Natural killer cell (primary cell): ENCODE data around the gene CCND2. TPM values are rescaled to one million over a fixed set of nuclear protein-coding genes. Genes with fewer than 3 reads are reported as not detected.

Source experiments
- ATAC-seq, 3 donors: fragments of 150-1000 bp in 2 of 3; fragments of 200-7000 bp in 1 of 3; cut with Tn5 transposase; 1 replicate in 1 of 3; 2 replicates in 2 of 3; pipeline ENCODE4 v1.10.0; 2021; ENCODE audit warnings: mild to moderate bottlenecking in 2 of 3, moderate library complexity in 2 of 3
- DNase-seq, 2 donors: peaks; one replicate each; pipeline versions ENCODE4 v3.0.0 to v3.0.0-alpha.2; 2013 to 2021; ENCODE audit warnings: mixed read lengths in 1 of 2
- H3K27ac ChIP-seq: one replicate; pipeline ENCODE4 v1.5.1; 2013; ENCODE audit warnings: mild to moderate bottlenecking, low read length
- H3K27me3 ChIP-seq: one replicate; pipeline ENCODE4 v1.6.1; 2013; ENCODE audit warnings: low read length; ENCODE audit not compliant: control insufficient read depth, insufficient read depth
- H3K36me3 ChIP-seq: one replicate; pipeline ENCODE4 v1.6.1; 2013; ENCODE audit warnings: low read length; ENCODE audit not compliant: control insufficient read depth, insufficient read depth
- H3K4me1 ChIP-seq: one replicate; pipeline ENCODE4 v1.6.1; 2013; ENCODE audit warnings: low read length; ENCODE audit not compliant: control insufficient read depth, insufficient read depth
- H3K4me3 ChIP-seq: one replicate; pipeline ENCODE4 v1.5.1; 2013; ENCODE audit warnings: low read length
- H3K9me3 ChIP-seq: one replicate; pipeline ENCODE4 v1.6.1; 2013; ENCODE audit warnings: low read length; ENCODE audit not compliant: control insufficient read depth, insufficient read depth
- H3K27ac Mint-ChIP-seq, 2 donors: one replicate each; pipeline ENCODE4 v1.8.0; 2022; ENCODE audit warnings: mild to moderate bottlenecking in 2 of 2, mixed read lengths in 2 of 2, moderate library complexity in 1 of 2
- H3K27me3 Mint-ChIP-seq, 2 donors: one replicate each; pipeline ENCODE4 v1.8.0; 2022; ENCODE audit warnings: low read depth in 2 of 2, mixed read lengths in 2 of 2
- H3K36me3 Mint-ChIP-seq: one replicate; pipeline ENCODE4 v1.8.0; 2022; ENCODE audit warnings: mixed read lengths
- H3K4me1 Mint-ChIP-seq, 2 donors: one replicate each; pipeline ENCODE4 v1.8.0; 2022; ENCODE audit warnings: mixed read lengths in 2 of 2
- H3K4me3 Mint-ChIP-seq: one replicate; pipeline ENCODE4 v1.8.0; 2022; ENCODE audit warnings: mild to moderate bottlenecking, moderate library complexity, mixed read lengths
- H3K9me3 Mint-ChIP-seq, 2 donors: one replicate each; pipeline ENCODE4 v1.8.0; 2022; ENCODE audit warnings: mixed read lengths in 2 of 2
- WGBS: methylation state at CpG from one replicate; pipeline ENCODE4 v1.1.7; 2013; ENCODE audit warnings: missing lambda C conversion rate; ENCODE audit not compliant: insufficient coverage; 5-methylcytosine and 5-hydroxymethylcytosine counted together
- intact Hi-C: fragments of 100-400 bp; cut with micrococcal nuclease; formaldehyde crosslinking; loops from one replicate; pipeline ENCODE4 v1.14.2; 2022
- total RNA-seq, 4 donors: library from RNA; stranded (reverse); fragments of 120-200 nt in 1 of 4; gene quantifications; one replicate each; pipeline versions ENCODE4 v1.2.3 to v1.2.4, GENCODE V29; 2013 to 2022
- TF ChIP-seq, protein P1 (sequence below): fragments of 200-600 bp; IDR thresholded peaks from one replicate; pipeline ENCODE4 v1.8.0; 2022; ENCODE audit warnings: antibody characterized with exemption

CCND2 gene
- total RNA-seq, 3 donors from 2014 or later (not counting 1 experiment from before 2014, with no cell fraction given): 164 to 247 (median 228) TPM

DNA sequence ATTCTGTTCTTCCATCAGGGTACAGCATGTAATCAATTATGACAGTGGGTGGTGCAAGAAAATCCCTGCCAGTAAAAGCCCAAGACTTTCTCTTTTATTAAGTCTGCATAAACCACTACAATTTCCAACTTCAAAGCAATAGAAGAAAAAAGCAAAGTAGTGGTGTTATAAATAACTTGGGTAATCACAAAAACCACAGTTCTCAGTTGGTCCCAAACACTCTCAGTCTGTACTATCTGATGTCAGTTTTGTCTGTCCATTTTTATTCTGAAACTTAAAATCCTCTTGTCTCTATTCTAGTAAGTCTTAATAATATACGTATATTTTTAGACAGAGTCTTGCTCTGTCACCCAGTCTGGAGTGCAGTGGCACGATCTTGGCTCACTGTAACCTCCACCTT lies 38.7 kb downstream of the CCND2 start:
- intact Hi-C loops: no loop called here
- DNase-seq (no peak), ATAC-seq (no peak)
- Histone ChIP-seq H3K27ac (no peak overlapping the region), H3K4me1 (no peaks in the 10 kb centered on the region), H3K36me3 (peaks cover 11% of the 10 kb centered on the region), H3K9me3 (no peaks in the 10 kb centered on the region), H3K4me3 (no peak overlapping the region), H3K27me3 (no peaks in the 10 kb centered on the region)
- H3K4me1 Mint-ChIP-seq: peaks cover 0 to 4% of the 10 kb centered on the region in 2 donors
- no peaks in the 10 kb centered on the region for H3K36me3 Mint-ChIP-seq
- WGBS: 81% methylated on average over 2 of the region's 2 CpGs
- TF ChIP-seq, protein P1, sequence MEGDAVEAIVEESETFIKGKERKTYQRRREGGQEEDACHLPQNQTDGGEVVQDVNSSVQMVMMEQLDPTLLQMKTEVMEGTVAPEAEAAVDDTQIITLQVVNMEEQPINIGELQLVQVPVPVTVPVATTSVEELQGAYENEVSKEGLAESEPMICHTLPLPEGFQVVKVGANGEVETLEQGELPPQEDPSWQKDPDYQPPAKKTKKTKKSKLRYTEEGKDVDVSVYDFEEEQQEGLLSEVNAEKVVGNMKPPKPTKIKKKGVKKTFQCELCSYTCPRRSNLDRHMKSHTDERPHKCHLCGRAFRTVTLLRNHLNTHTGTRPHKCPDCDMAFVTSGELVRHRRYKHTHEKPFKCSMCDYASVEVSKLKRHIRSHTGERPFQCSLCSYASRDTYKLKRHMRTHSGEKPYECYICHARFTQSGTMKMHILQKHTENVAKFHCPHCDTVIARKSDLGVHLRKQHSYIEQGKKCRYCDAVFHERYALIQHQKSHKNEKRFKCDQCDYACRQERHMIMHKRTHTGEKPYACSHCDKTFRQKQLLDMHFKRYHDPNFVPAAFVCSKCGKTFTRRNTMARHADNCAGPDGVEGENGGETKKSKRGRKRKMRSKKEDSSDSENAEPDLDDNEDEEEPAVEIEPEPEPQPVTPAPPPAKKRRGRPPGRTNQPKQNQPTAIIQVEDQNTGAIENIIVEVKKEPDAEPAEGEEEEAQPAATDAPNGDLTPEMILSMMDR: no peak
- no peak overlapping the region for H3K4me3 Mint-ChIP-seq
- H3K27ac Mint-ChIP-seq: no peak overlapping the region
- no peaks in the 10 kb centered on the region for H3K9me3 Mint-ChIP-seq
- H3K27me3 Mint-ChIP-seq: no peaks in the 10 kb centered on the region

DNA sequence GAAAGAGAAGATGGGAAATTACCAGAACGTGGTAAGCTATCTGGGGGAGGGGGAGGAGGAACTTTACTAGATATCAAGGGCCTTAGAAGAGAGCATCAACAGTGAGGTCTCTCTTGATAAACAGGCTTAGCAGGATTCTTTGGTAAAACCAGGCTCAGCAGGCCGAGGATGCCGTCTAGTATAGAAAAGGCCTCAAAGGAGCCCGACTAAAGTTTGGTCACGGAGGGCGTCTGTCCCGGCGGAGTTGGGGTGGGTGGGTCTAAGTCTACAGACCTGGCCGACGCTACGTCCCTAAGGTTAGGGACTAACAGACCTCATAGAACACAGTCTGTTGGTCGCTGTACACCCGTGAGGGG lies 46.9 kb downstream of the CCND2 start:
- Histone ChIP-seq H3K27me3 (no peaks in the 10 kb centered on the region), H3K36me3 (no peaks in the 10 kb centered on the region), H3K9me3 (no peaks in the 10 kb centered on the region), H3K27ac (peak overlapping the region; percentile 79), H3K4me1 (peaks cover 22% of the 10 kb centered on the region), H3K4me3 (peak overlapping the region; percentile 72)
- Mint-ChIP-seq H3K36me3 (no peaks in the 10 kb centered on the region), H3K27me3 (no peaks in the 10 kb centered on the region), H3K27ac (peak overlapping the region; percentile 91 to 95), H3K4me1 (peaks cover 30 to 33% of the 10 kb centered on the region in 2 donors), H3K9me3 (no peaks in the 10 kb centered on the region), H3K4me3 (peak overlapping the region; percentile 95)
- peak; percentile 15 to 31 (median 25) for ATAC-seq
- no peak for DNase-seq
- 0% methylated on average over 13 of the region's 13 CpGs for WGBS
- intact Hi-C loops: loop anchor here (1.0 to 2.0 kb wide), 3 partner anchors 44 to 592 kb away; no protein-coding TSS in a partner anchor
- TF ChIP-seq, protein P1: no peak

DNA sequence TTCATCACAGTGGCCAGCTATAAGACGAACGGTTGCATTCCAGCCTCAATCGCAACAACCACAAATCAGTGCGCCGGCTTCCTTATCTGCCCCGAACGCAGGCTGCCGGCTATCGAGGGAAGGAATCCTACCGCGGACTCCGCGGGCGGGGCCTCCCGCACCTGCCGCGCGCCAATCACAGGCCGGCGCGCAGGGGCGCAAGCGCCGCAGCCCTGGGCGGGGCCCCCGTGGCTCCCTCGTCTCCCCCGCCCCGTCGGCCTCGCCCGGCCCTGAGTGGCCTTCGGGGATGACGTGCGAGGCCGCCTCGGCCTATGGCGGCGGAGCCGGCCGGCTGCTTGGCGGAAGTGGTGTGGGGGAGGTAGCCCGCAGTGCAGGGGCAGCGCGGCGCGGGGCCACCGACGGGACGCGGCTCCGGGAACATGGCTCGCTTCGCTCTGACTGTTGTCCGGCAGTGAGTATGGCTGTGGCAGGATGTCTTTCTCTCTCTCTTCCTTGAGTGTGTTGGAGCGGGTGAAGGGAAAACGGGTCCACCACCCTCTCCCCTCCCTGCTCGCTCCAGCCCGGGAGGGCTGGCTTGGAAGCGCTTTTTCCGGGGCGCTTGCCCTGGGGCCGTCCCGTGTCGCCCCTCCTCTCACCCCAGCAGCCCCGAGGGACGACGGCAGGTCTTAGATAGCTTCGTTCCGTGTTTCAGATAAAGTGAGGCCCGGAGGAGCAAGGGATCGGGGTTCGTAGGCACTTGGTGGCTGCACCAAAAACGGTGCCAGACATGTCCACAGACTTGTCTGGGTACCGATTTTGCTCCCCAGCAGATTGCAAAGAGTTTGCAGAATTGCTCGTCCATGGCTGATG lies 47.5 kb downstream of the CCND2 start, which contains the start of gene TIGAR:
Gene TIGAR (plus strand): TSS at position 361 of the 849 bp plus-strand sequence. CDS start 59 bp downstream, at position 420.
- WGBS: under 1% methylated on average over 76 of the region's 76 CpGs
- Mint-ChIP-seq H3K36me3 (no peaks in the 10 kb centered on the region), H3K27me3 (no peaks in the 10 kb centered on the region), H3K27ac (peak within 1 kb of the TSS; percentile 91 to 95), H3K4me1 (peaks cover 30 to 33% of the 10 kb centered on the region in 2 donors), H3K4me3 (peak within 1 kb of the TSS; percentile 95), H3K9me3 (no peaks in the 10 kb centered on the region)
- ATAC-seq: peak; percentile 96 to 100 (median 97)
- H3K27me3 ChIP-seq: no peaks in the 10 kb centered on the region
- peak within 1 kb of the TSS; percentile 98 for H3K4me3 ChIP-seq
- no peaks in the 10 kb centered on the region for H3K9me3 ChIP-seq
- peak within 1 kb of the TSS; percentile 86 for H3K27ac ChIP-seq
- intact Hi-C loops: loop anchor here (1.0 to 2.0 kb wide), 4 partner anchors 44 to 593 kb away; partner anchors contain the start of gene PARP11
- DNase-seq: peak; percentile 93 to 96
- TF ChIP-seq, protein P1: no peak
- peaks cover 3% of the 10 kb centered on the region for H3K36me3 ChIP-seq
- peaks cover 22% of the 10 kb centered on the region for H3K4me1 ChIP-seq
